RWPE2 (cell line): ENCODE measurements around the gene BDP1.
"Not testable (repeated sequence)": the region's sequence is repeated elsewhere in the genome, so short reads cannot be mapped to it uniquely, and the experiment has no call there.

Experiments
- ATAC-seq: fragments of 200-7000 bp; cut with Tn5 transposase; 3 replicates; pipeline ENCODE4 v1.9.1; 2021; ENCODE audit warnings: low read depth
- DNase-seq: peaks from one replicate; pipeline ENCODE4 v3.0.0-alpha.2; 2020; ENCODE audit warnings: low spot score
- H3K27ac ChIP-seq: fragments of 450-650 bp; 2 replicates; pipeline ENCODE4 v1.5.1; 2017; ENCODE audit warnings: mild to moderate bottlenecking; ENCODE audit not compliant: poor library complexity, severe bottlenecking
- H3K27me3 ChIP-seq: fragments of 250-450 bp; sonication (Bioruptor Pico); 2 replicates; pipeline ENCODE4 v1.5.1; 2021; ENCODE audit warnings: mild to moderate bottlenecking, moderate library complexity; ENCODE audit not compliant: insufficient read depth, poor library complexity, severe bottlenecking
- H3K36me3 ChIP-seq: fragments of 250-450 bp; sonication (Bioruptor Pico); 2 replicates; pipeline ENCODE4 v1.5.1; 2020; ENCODE audit warnings: low read depth, mild to moderate bottlenecking, moderate library complexity
- H3K4me1 ChIP-seq: fragments of 250-450 bp; sonication (Bioruptor Pico); 2 replicates; pipeline ENCODE4 v1.5.1; 2021; ENCODE audit warnings: mild to moderate bottlenecking, moderate library complexity; ENCODE audit not compliant: insufficient read depth, poor library complexity, severe bottlenecking
- H3K4me3 ChIP-seq: fragments of 250-450 bp; sonication (Bioruptor Pico); 2 replicates; pipeline ENCODE4 v1.5.1; 2021; ENCODE audit warnings: mild to moderate bottlenecking, moderate library complexity; ENCODE audit not compliant: severe bottlenecking
- H3K9me3 ChIP-seq: fragments of 250-450 bp; sonication (Bioruptor Pico); 2 replicates; pipeline ENCODE4 v1.5.1; 2021; ENCODE audit warnings: mild to moderate bottlenecking, moderate library complexity; ENCODE audit not compliant: severe bottlenecking
- TF ChIP-seq, protein P1 (sequence below): fragments of 450-650 bp; IDR thresholded peaks from one replicate; pipeline ENCODE4 v1.5.1; 2017; ENCODE audit warnings: mild to moderate bottlenecking, moderate library complexity; ENCODE audit not compliant: poor library complexity, severe bottlenecking

The BDP1 gene

DNA sequence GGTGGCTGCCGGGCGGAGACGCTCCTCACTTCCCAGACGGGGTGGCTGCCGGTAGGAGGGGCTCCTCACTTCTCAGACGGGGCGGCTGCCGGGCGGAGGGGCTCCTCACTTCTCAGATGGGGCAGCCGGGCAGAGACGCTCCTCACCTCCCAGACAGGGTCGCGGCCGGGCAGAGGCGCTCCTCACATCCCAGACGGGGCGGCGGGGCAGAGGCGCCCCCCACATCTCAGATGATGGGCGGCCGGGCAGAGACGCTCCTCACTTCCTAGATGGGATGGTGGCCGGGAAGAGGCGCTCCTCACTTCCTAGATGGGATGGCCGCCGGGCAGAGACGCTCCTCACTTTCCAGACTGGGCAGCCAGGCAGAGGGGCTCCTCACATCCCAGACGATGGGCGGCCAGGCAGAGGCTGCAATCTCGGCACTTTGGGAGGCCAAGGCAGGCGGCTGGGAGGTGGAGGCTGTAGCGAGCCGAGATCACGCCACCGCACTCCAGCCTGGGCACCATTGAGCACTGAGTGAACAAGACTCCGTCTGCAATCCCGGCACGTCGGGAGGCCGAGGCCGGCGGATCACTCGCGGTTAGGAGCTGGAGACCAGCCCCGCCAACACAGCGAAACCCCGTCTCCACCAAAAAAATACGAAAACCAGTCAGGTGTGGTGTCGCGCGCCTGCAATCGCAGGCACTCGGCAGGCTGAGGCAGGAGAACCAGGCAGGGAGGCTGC is 96.7 kb downstream of the BDP1 start:
- DNase-seq, H3K4me3 ChIP-seq: not testable (repeated sequence)
- H3K36me3 ChIP-seq: peaks cover 83% of the 10 kb centered on the region

DNA sequence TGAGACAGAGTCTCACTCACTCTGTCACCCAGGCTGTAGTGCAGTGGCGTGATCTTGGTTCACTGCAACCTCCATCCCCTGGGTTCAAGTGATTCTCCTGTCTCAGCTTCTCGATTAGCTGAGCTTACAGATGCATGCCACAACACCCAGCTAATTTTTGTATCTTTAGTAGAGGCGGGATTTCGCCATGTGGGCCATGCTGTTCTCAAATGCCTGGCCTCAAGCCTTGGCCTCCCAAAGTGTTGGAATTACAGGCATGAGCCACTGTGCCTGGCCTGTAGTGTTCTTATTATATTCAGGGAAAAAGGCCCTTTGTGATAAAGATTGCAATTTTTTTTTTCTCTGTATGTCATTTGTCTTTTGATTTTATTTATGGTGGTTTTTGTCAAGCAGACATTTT is 107.7 kb downstream of the BDP1 start:
- DNase-seq (no peak), ATAC-seq (no peak)
- H3K4me1 ChIP-seq: no peaks in the 10 kb centered on the region
- TF ChIP-seq, protein P1, sequence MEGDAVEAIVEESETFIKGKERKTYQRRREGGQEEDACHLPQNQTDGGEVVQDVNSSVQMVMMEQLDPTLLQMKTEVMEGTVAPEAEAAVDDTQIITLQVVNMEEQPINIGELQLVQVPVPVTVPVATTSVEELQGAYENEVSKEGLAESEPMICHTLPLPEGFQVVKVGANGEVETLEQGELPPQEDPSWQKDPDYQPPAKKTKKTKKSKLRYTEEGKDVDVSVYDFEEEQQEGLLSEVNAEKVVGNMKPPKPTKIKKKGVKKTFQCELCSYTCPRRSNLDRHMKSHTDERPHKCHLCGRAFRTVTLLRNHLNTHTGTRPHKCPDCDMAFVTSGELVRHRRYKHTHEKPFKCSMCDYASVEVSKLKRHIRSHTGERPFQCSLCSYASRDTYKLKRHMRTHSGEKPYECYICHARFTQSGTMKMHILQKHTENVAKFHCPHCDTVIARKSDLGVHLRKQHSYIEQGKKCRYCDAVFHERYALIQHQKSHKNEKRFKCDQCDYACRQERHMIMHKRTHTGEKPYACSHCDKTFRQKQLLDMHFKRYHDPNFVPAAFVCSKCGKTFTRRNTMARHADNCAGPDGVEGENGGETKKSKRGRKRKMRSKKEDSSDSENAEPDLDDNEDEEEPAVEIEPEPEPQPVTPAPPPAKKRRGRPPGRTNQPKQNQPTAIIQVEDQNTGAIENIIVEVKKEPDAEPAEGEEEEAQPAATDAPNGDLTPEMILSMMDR: no peak
- peaks cover 2% of the 10 kb centered on the region for H3K9me3 ChIP-seq
- no peak overlapping the region for H3K4me3 ChIP-seq
- H3K27me3 ChIP-seq: no peaks in the 10 kb centered on the region
- H3K27ac ChIP-seq: no peak overlapping the region
- H3K36me3 ChIP-seq: peaks cover 87% of the 10 kb centered on the region

More for the DNA sequence above, 96.7 kb downstream of the BDP1 start:
- not testable (repeated sequence) for H3K9me3 ChIP-seq, H3K27me3 ChIP-seq, H3K4me1 ChIP-seq, ATAC-seq, H3K27ac ChIP-seq

DNA sequence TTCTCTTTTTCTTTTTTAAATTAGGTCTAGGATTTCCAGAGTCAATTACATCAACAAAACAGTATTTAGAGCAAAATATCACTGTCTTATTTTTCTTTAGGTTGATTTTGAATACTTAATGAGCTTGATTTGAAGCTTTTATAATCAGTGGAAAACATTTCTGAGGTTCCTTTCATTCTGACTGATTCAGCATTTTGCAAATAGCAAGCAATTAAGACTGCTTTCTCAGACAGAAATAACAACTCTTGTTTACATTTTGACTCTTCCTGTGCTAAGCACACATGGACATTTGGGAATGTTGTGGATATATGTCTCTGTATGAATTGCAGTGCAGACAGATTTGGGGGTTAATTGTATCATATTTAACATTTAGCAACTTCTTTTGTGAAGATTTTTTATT is 109.4 kb downstream of the BDP1 start:
- Histone ChIP-seq H3K27ac (no peak overlapping the region), H3K4me3 (no peak overlapping the region), H3K4me1 (no peaks in the 10 kb centered on the region), H3K9me3 (no peaks in the 10 kb centered on the region), H3K36me3 (peaks cover 73% of the 10 kb centered on the region), H3K27me3 (no peaks in the 10 kb centered on the region)
- DNase-seq: no peak
- ATAC-seq: no peak
- TF ChIP-seq, protein P1: no peak

DNA sequence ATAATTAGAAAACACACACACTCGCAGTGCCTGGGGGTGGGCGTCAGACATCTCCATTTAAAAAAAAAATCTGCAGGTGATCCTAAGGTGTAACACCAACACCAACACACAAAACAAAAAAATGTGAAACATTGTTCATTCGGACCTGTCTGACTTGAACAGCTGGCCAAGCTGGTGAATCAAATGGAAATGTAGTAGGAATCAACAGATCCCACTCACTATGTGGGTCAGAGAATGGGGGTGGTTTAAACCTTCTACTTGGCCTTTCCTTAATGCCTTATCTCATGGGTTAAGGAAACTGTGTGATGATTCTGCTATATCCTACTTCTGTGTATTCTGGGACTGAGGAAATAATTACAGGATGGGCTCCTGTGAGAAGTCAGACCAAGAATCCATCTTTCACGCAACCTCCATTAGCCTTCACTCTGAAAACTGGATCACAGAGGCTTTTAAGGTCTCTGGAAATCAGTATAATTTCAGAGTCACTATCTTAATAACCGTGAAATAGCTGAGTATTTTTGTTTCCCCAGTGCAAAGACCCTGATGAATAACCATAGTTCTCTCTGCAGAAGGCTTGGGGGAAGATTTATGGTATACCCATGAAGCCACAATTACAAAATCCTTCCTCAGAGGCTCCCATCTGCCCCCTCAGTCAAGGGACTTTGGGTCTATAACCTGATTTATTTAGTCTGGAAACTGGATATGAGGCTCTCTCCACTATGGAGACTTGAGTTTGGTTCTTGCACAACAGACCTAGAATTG is 114.5 kb downstream of the BDP1 start:
- peaks cover 26% of the 10 kb centered on the region for H3K36me3 ChIP-seq
- H3K9me3 ChIP-seq: no peaks in the 10 kb centered on the region
- H3K27ac ChIP-seq: no peak overlapping the region
- no peaks in the 10 kb centered on the region for H3K4me1 ChIP-seq
- TF ChIP-seq, protein P1: no peak
- DNase-seq (no peak), ATAC-seq (peak; percentile 16; the same call in 1 of the 3 replicates)
- H3K27me3 ChIP-seq: no peaks in the 10 kb centered on the region
- H3K4me3 ChIP-seq: no peak overlapping the region

DNA sequence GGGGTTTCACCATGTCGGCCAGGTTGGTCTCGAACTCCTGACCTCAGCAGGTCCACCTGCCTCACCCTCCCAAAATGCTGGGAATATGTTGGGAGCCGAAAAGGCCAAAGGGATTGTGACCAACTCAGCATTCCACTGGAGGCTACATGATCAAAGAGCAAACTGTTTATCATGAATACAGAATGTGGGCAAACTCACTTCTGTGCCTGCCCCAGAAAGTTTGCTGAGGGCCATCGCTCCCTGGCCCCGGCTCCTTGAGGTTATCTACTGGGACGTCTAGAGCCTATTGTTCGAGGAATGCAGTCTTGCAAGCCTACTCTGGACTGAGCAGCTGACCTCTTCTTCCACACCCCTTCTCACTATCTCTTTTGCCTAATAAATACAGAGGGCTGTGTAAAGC is 116.4 kb downstream of the BDP1 start:
- H3K27ac ChIP-seq, H3K27me3 ChIP-seq, H3K9me3 ChIP-seq, H3K4me3 ChIP-seq, ATAC-seq, DNase-seq, H3K4me1 ChIP-seq: not testable (repeated sequence)
- peaks cover 18% of the 10 kb centered on the region for H3K36me3 ChIP-seq

DNA sequence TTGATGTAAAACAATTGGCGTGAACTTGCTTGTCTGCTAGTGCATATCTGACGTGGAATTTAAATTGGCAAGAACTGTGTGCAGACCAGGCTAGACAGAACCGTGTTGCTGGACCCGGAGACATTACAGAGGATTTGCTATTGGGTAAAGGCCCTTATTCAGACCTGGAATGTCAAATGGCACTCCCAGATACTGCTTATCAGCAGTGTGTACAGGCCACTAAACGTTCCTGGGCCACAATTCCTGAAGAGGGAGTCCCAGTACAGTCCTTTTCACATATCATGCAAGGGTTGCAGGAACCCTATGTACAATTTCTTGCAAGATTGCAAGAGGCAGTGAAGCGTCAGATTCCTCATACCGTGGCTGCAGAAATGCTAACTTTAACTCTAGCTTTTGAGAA is 118.1 kb downstream of the BDP1 start:
- H3K4me3 ChIP-seq: no peak overlapping the region
- no peaks in the 10 kb centered on the region for H3K9me3 ChIP-seq
- H3K27me3 ChIP-seq: no peaks in the 10 kb centered on the region
- TF ChIP-seq, protein P1: no peak
- ATAC-seq (peak; percentile 15; the same call in 1 of the 3 replicates), DNase-seq (no peak)
- H3K36me3 ChIP-seq: no peaks in the 10 kb centered on the region
- H3K27ac ChIP-seq: no peak overlapping the region
- no peaks in the 10 kb centered on the region for H3K4me1 ChIP-seq

DNA sequence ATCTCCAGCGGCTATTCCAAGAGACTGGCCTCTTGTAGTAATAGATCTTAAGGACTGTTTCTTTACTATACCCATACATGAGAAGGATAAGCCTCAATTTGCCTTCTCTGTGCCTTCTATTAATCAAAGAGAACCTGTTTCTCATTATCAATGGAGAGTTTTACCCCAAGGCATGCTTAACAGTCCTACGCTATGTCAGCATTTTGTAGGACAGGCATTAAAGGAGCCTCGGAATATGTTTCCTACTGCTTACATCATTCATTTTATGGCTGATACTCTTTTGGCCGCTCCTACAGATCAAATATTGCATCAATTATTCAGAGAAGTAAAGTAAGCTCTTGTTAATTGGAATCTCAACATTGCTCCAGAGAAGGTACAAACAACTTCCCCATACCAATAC is 120.1 kb downstream of the BDP1 start:
- not testable (repeated sequence) for H3K4me3 ChIP-seq, DNase-seq, ATAC-seq, H3K9me3 ChIP-seq, H3K36me3 ChIP-seq, H3K27ac ChIP-seq, H3K4me1 ChIP-seq, H3K27me3 ChIP-seq
